Gastroesophageal sphincter (tissue), 4 donors: ENCODE data around the gene ZNF142. TPM values are rescaled to one million over a fixed set of nuclear protein-coding genes. Genes with fewer than 3 reads are reported as not detected.

ENCODE experiments used
- ATAC-seq: fragments of 150-250 bp; one replicate; pipeline ENCODE4 v1.9.1; 2016; ENCODE audit warnings: mild to moderate bottlenecking, moderate library complexity
- H3K27ac ChIP-seq, 4 donors: fragments of 200-600 bp; sonication (generic) in 3 of 4; 1 replicate in 3 of 4; 2 replicates in 1 of 4; pipeline ENCODE4 v1.5.1; 2016 to 2019
- H3K27me3 ChIP-seq: fragments of 200-600 bp; sonication (generic); one replicate; pipeline ENCODE4 v1.5.1; 2019
- H3K36me3 ChIP-seq, 2 donors: fragments of 200-600 bp; sonication (generic); one replicate each; pipeline ENCODE4 v1.5.1; 2019; ENCODE audit warnings: control low read depth in 1 of 2
- H3K4me1 ChIP-seq, 3 donors: fragments of 200-600 bp; sonication (generic); 1 replicate in 2 of 3; 2 replicates in 1 of 3; pipeline ENCODE4 v1.5.1; 2016 to 2019; ENCODE audit warnings: control low read depth in 2 of 3
- H3K4me3 ChIP-seq, 2 donors: fragments of 200-600 bp; sonication (generic); one replicate each; pipeline ENCODE4 v1.5.1; 2019; ENCODE audit warnings: mild to moderate bottlenecking in 1 of 2, moderate library complexity in 1 of 2
- H3K9me3 ChIP-seq, 3 donors: fragments of 200-600 bp; sonication (generic); one replicate each; pipeline ENCODE4 v1.5.1; 2017 to 2019; ENCODE audit warnings: control low read depth in 2 of 3
- EP300 ChIP-seq: sonication (generic); formaldehyde crosslinking; IDR thresholded peaks from one replicate; pipeline ENCODE4 v1.6.1; 2017; ENCODE audit warnings: antibody characterized with exemption, mild to moderate bottlenecking
- POLR2A ChIP-seq, 2 donors: fragments of 450-650 bp; IDR thresholded peaks; one replicate each; pipeline ENCODE4 v1.6.1; 2017; ENCODE audit warnings: antibody characterized with exemption in 2 of 2, mild to moderate bottlenecking in 2 of 2, moderate library complexity in 1 of 2
- POLR2AphosphoS5 ChIP-seq: sonication (generic); formaldehyde crosslinking; IDR thresholded peaks from one replicate; pipeline ENCODE4 v1.6.1; 2017; ENCODE audit warnings: antibody characterized with exemption
- WGBS, 2 donors: methylation state at CpG; one replicate each; pipeline ENCODE4 v1.1.5; 2018; ENCODE audit warnings: low coverage in 1 of 2; 5-methylcytosine and 5-hydroxymethylcytosine counted together
- total RNA-seq, 4 donors: library from RNA; depleted of rRNA; stranded (reverse); fragments of >200 nt; gene quantifications; one replicate each; pipeline ENCODE4 v1.1.0, GENCODE V29; 2016
- TF ChIP-seq, protein P1 (sequence below), 4 experiments: fragments of 200-600 bp in 2 of 4; fragments of 450-650 bp in 2 of 4; sonication (generic) in 1 of 4; IDR thresholded peaks; one replicate each; pipeline ENCODE4 v1.5.1; 2017 to 2019; ENCODE audit warnings: antibody characterized with exemption in 4 of 4, mild to moderate bottlenecking in 2 of 4, moderate library complexity in 2 of 4

The ZNF142 gene
- total RNA-seq, 4 donors from 2014 or later = 10.8 to 33.3 (median 24.6) TPM

DNA sequence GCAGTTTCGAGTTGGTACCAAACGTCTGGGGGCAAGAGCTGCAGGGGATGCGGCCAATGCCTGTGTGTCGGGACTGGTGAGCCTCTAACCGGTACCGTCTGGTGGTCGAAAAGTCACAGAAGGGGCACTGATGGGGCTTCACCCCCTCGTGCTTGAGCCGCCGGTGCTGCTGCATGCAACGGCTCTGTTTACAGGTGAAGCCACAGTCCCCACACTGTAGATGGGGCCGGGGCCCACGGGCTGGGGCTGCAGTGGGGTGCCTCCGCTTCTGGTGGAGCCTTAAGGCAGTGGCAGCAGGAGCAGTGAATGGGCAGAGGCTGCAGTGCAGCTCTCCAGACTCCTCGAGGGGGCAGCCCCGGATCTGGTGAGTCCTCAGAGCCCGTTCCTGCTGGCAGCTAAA lies 16.6 kb downstream of the ZNF142 start:
- TF ChIP-seq, protein P1, sequence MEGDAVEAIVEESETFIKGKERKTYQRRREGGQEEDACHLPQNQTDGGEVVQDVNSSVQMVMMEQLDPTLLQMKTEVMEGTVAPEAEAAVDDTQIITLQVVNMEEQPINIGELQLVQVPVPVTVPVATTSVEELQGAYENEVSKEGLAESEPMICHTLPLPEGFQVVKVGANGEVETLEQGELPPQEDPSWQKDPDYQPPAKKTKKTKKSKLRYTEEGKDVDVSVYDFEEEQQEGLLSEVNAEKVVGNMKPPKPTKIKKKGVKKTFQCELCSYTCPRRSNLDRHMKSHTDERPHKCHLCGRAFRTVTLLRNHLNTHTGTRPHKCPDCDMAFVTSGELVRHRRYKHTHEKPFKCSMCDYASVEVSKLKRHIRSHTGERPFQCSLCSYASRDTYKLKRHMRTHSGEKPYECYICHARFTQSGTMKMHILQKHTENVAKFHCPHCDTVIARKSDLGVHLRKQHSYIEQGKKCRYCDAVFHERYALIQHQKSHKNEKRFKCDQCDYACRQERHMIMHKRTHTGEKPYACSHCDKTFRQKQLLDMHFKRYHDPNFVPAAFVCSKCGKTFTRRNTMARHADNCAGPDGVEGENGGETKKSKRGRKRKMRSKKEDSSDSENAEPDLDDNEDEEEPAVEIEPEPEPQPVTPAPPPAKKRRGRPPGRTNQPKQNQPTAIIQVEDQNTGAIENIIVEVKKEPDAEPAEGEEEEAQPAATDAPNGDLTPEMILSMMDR (IDR thresholded peaks at IDR 0.05) = no peak
- no peak for TF ChIP-seq POLR2AphosphoS5
- TF ChIP-seq EP300 = no peak
- no peak for TF ChIP-seq POLR2A (IDR thresholded peaks at IDR 0.05)
- ATAC-seq = no peak
- Histone ChIP-seq H3K4me1 (no peaks in the 10 kb centered on the region), H3K36me3 (peaks cover 0 to 100% of the 10 kb centered on the region in 2 donors), H3K27me3 (no peaks in the 10 kb centered on the region), H3K27ac (no peak overlapping the region), H3K9me3 (no peaks in the 10 kb centered on the region), H3K4me3 (no peak overlapping the region)
- WGBS, 2 donors = 60% methylated on average over 1 of the region's 17 CpGs; no CpG with 5 or more reads in 1 of the 2 donors

DNA sequence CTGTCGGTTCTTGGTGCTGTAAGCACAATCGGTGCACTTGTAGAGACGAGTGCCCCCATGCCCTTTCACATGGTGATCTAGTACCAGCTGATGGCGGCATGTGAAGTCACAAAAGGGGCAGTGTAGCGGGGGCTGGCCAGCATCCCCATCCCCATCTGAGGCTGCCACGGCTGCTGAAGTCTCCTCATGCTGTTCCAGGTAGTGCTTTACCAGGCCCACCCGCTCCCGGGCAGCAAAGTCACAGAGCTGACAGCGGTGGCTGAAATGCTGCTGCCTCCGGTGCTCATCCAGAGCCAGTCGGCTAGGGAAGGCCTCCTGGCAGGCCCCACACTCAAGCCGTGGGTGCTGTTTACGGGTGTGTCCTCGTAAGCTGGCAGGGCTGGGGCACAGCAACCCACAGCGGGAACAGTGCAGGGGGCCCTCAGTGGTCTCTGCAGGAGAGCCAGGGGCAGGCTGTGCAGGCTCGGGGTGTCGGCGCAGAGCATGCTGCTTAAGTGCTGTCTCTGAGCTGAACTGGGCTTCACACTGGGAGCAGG lies 17.2 kb downstream of the ZNF142 start:
- TF ChIP-seq POLR2AphosphoS5 = no peak
- TF ChIP-seq POLR2A (IDR thresholded peaks at IDR 0.05) = no peak
- TF ChIP-seq EP300 = no peak
- TF ChIP-seq, protein P1 (IDR thresholded peaks at IDR 0.05) = no peak
- H3K4me1 ChIP-seq = no peaks in the 10 kb centered on the region
- no peak overlapping the region for H3K4me3 ChIP-seq
- no peak for ATAC-seq
- no peaks in the 10 kb centered on the region for H3K9me3 ChIP-seq
- 87 to 100% methylated on average over 2 to 3 of the region's 18 CpGs for WGBS, 2 donors
- no peak overlapping the region for H3K27ac ChIP-seq
- H3K27me3 ChIP-seq = no peaks in the 10 kb centered on the region
- peaks cover 0 to 100% of the 10 kb centered on the region in 2 donors for H3K36me3 ChIP-seq

GRCh38 chr2:218638372-218638771 lies 21.1 kb downstream of the ZNF142 start:
- H3K4me3 ChIP-seq = no peak overlapping the region
- ATAC-seq = no peak
- no peak overlapping the region for H3K27ac ChIP-seq
- no peaks in the 10 kb centered on the region for H3K4me1 ChIP-seq
- peaks cover 0 to 100% of the 10 kb centered on the region in 2 donors for H3K36me3 ChIP-seq
- H3K27me3 ChIP-seq = no peaks in the 10 kb centered on the region
- no peaks in the 10 kb centered on the region for H3K9me3 ChIP-seq
- WGBS, 2 donors = no CpG with 5 or more reads among the region's 18 CpGs
- no peak for TF ChIP-seq POLR2A (IDR thresholded peaks at IDR 0.05)
- TF ChIP-seq, protein P1 (IDR thresholded peaks at IDR 0.05) = no peak
- no peak for TF ChIP-seq POLR2AphosphoS5
- no peak for TF ChIP-seq EP300

GRCh38 chr2:218635719-218636118 lies 23.7 kb downstream of the ZNF142 start:
- H3K9me3 ChIP-seq = no peaks in the 10 kb centered on the region
- no peak for TF ChIP-seq POLR2A (IDR thresholded peaks at IDR 0.05)
- TF ChIP-seq EP300 = no peak
- TF ChIP-seq, protein P1 (IDR thresholded peaks at IDR 0.05) = no peak
- no peak for TF ChIP-seq POLR2AphosphoS5
- no peaks in the 10 kb centered on the region for H3K27me3 ChIP-seq
- WGBS, 2 donors = 89 to 94% methylated on average over 3 to 4 of the region's 5 CpGs
- H3K36me3 ChIP-seq = peaks cover 0 to 90% of the 10 kb centered on the region in 2 donors
- H3K4me3 ChIP-seq = no peak overlapping the region
- no peak for ATAC-seq
- H3K4me1 ChIP-seq = peaks cover 0 to 8% (median 0%) of the 10 kb centered on the region in 3 donors
- H3K27ac ChIP-seq = no peak overlapping the region

DNA sequence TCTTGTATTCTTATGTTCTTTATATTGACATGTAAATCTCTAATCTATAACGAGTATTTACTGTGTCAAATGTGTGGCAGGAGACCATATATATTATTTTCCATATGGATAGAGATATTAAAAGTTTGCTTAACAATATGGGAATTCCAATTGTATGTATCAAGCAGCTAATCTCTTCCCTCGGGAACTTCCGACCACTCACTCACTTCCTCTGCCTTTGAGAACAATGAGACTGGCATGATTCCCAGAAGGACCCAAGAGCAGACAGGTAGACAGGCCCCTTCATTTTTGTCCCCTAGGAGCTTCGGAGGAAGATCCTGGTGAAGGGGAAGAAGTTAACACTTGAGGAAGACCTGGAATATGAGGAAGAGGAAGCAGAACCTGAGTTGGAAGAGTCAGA lies 27.6 kb downstream of the ZNF142 start:
- no peaks in the 10 kb centered on the region for H3K9me3 ChIP-seq
- H3K4me1 ChIP-seq = peaks cover 0 to 10% (median 0%) of the 10 kb centered on the region in 3 donors
- no peak overlapping the region for H3K4me3 ChIP-seq
- no peak for ATAC-seq
- no peak overlapping the region for H3K27ac ChIP-seq
- 54 to 81% methylated on average over 3 to 4 of the region's 4 CpGs for WGBS, 2 donors
- H3K36me3 ChIP-seq = peaks cover 0 to 84% of the 10 kb centered on the region in 2 donors
- TF ChIP-seq EP300 (no peak), POLR2AphosphoS5 (no peak), POLR2A (IDR thresholded peaks at IDR 0.05) (no peak)
- TF ChIP-seq, protein P1 (IDR thresholded peaks at IDR 0.05) = no peak
- H3K27me3 ChIP-seq = no peaks in the 10 kb centered on the region
